Left ventricle myocardium inferior (tissue), 1 donor: ENCODE measurements around the gene TMEM9B. TPM values are rescaled to one million over a fixed set of nuclear protein-coding genes. Genes with fewer than 3 reads are reported as not detected.

Experiments
- DNase-seq: peaks from one replicate; pipeline ENCODE4 v3.0.0-alpha.2; 2020
- H3K27ac ChIP-seq: fragments of 200-600 bp; replicated peaks from 2 replicates; pipeline ENCODE4 v1.8.0; 2021
- H3K27me3 ChIP-seq: fragments of 200-600 bp; 2 replicates; pipeline ENCODE4 v1.8.0; 2021; ENCODE audit warnings: low read depth
- H3K36me3 ChIP-seq: fragments of 200-600 bp; 2 replicates; pipeline ENCODE4 v1.8.0; 2021
- H3K4me1 ChIP-seq: fragments of 200-600 bp; 2 replicates; pipeline ENCODE4 v1.8.0; 2021
- H3K4me3 ChIP-seq: fragments of 200-600 bp; 2 replicates; pipeline ENCODE4 v1.8.0; 2021; ENCODE audit warnings: mild to moderate bottlenecking, moderate library complexity
- H3K9me3 ChIP-seq: fragments of 200-600 bp; replicated peaks from 2 replicates; pipeline ENCODE4 v1.8.0; 2021
- intact Hi-C: fragments of 100-400 bp; cut with micrococcal nuclease; formaldehyde crosslinking; loops from one replicate; pipeline ENCODE4 v1.11.0; 2022
- total RNA-seq: library from RNA; stranded (reverse); fragmentation: NEBNext Ultra II Directional; extraction: Animal tissue kit (Norgen Biotek cat#: 25700); gene quantifications from one replicate; pipeline ENCODE4 v1.2.1, GENCODE V29; 2021
- TF ChIP-seq, protein P1 (sequence below): fragments of 200-600 bp; IDR thresholded peaks from 2 replicates; pipeline ENCODE4 v1.8.0; 2021; ENCODE audit warnings: antibody characterized with exemption, mild to moderate bottlenecking, borderline replicate concordance
- donor health status: DM: no; HTN: yes; CAD: no; lungs with severe emphysema.

Gene TMEM9B
- total RNA-seq, 1 donor from 2014 or later: 51.1 TPM

- Histone ChIP-seq H3K9me3 (no peaks in the 10 kb centered on the region), H3K27me3 (no peaks in the 10 kb centered on the region), H3K4me3 (no peak within 1 kb of the TSS), H3K27ac (no peak within 1 kb of the TSS), H3K36me3 (no peaks in the 10 kb centered on the region), H3K4me1 (no peaks in the 10 kb centered on the region)
- TF ChIP-seq, protein P1, sequence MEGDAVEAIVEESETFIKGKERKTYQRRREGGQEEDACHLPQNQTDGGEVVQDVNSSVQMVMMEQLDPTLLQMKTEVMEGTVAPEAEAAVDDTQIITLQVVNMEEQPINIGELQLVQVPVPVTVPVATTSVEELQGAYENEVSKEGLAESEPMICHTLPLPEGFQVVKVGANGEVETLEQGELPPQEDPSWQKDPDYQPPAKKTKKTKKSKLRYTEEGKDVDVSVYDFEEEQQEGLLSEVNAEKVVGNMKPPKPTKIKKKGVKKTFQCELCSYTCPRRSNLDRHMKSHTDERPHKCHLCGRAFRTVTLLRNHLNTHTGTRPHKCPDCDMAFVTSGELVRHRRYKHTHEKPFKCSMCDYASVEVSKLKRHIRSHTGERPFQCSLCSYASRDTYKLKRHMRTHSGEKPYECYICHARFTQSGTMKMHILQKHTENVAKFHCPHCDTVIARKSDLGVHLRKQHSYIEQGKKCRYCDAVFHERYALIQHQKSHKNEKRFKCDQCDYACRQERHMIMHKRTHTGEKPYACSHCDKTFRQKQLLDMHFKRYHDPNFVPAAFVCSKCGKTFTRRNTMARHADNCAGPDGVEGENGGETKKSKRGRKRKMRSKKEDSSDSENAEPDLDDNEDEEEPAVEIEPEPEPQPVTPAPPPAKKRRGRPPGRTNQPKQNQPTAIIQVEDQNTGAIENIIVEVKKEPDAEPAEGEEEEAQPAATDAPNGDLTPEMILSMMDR: no peak
- intact Hi-C loops: no loop called here
- no peak for DNase-seq
Observed at GRCh38 chr11:8932564-8933180, 31.6 kb downstream of the TMEM9B start, which contains the start of gene C11orf16. Gene C11orf16, minus strand, starts transcription at chr11:8932947. Its CDS starts 639 bp downstream, at chr11:8932308.

DNA sequence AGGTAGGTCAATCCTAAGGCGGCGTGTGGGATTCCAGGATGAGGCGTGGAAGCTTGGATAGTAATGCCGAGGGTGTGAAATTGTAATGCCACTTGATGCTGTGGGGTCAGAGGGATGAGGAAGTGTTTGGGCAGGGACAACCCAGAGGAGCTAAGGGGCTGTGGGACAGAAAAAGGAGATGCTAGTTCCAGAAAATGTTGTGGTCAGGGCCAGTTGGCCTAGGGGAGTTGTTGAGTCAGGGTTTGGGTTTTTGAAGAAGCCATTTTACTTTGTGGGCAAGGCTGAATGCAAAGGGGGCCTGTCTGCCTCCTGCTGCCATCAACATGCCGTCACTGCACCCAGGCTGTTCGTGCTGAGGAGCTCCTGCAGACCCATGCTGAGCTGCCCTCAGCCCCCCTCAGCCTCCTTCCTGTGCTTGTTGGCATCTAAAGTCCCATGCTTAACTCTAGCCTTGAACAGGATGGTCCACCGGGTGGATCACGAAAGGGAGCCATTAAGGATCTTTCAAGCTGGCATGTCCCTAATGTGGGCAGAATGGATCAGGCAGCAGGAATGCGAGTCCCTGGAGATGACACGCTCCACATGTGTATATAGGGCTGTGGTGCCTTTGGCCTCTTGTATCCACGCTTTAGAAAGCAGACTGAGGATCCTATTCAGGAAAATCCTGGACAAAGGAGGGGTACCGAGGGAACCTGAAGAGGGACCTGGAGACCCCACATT, 33.6 kb downstream of the TMEM9B start:
- intact Hi-C loops: no loop called here
- no peak for DNase-seq
- no peak overlapping the region for H3K4me3 ChIP-seq
- TF ChIP-seq, protein P1: no peak
- no peaks in the 10 kb centered on the region for H3K27me3 ChIP-seq
- H3K36me3 ChIP-seq: peaks cover 1% of the 10 kb centered on the region
- no peak overlapping the region for H3K27ac ChIP-seq
- H3K4me1 ChIP-seq: no peaks in the 10 kb centered on the region
- H3K9me3 ChIP-seq: no peaks in the 10 kb centered on the region

GRCh38 chr11:8928981-8929615, 35.1 kb downstream of the TMEM9B start:
- no peaks in the 10 kb centered on the region for H3K9me3 ChIP-seq
- DNase-seq: no peak
- TF ChIP-seq, protein P1: no peak

GRCh38 chr11:8928205-8928604, 36.0 kb downstream of the TMEM9B start:
- Histone ChIP-seq H3K27me3 (no peaks in the 10 kb centered on the region), H3K36me3 (peaks cover 12% of the 10 kb centered on the region), H3K4me1 (no peaks in the 10 kb centered on the region), H3K27ac (no peak overlapping the region), H3K4me3 (no peak overlapping the region), H3K9me3 (no peaks in the 10 kb centered on the region)
- intact Hi-C loops: no loop called here
- DNase-seq: no peak
- TF ChIP-seq, protein P1: no peak

More at GRCh38 chr11:8928981-8929615, 35.1 kb downstream of the TMEM9B start:
- intact Hi-C loops: no loop called here
- H3K27ac ChIP-seq: no peak overlapping the region
- H3K4me1 ChIP-seq: no peaks in the 10 kb centered on the region
- H3K36me3 ChIP-seq: peaks cover 12% of the 10 kb centered on the region
- H3K4me3 ChIP-seq: no peak overlapping the region
- H3K27me3 ChIP-seq: no peaks in the 10 kb centered on the region

GRCh38 chr11:8927233-8927632, 37.0 kb downstream of the TMEM9B start:
- H3K9me3 ChIP-seq: no peaks in the 10 kb centered on the region
- no peak overlapping the region for H3K4me3 ChIP-seq
- H3K4me1 ChIP-seq: no peaks in the 10 kb centered on the region
- no peaks in the 10 kb centered on the region for H3K27me3 ChIP-seq
- TF ChIP-seq, protein P1: no peak
- no peak for DNase-seq
- intact Hi-C loops: no loop called here
- H3K36me3 ChIP-seq: peaks cover 21% of the 10 kb centered on the region
- H3K27ac ChIP-seq: no peak overlapping the region
